Measurements from ENCODE around the gene TMEM255B. TPM values are rescaled to one million over a fixed set of nuclear protein-coding genes. Genes with fewer than 3 reads are reported as not detected.

Gene TMEM255B
- total RNA-seq, 1 experiment from 2014 or later: 7.7 TPM

DNA sequence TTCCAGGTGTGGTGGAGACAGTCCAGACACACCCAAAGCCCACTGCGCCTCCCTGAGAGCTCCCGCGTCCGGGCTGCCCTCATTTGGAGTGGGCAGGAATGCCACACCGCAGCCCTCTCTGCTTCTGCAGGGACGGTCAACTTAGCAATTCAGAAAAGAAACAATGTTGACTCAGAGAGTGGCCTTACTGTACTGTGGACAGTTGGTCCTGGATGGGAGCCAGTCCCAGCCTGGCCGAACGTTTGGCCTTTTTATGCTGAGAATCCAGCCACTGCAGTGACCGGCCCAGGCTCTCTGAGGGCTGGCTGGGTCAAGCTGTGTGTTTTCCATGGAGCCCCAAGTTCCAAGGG lies 97.7 kb downstream of the TMEM255B start:
- Histone ChIP-seq H3K27ac (ENCODE audit: low read depth, low read length) (no peak overlapping the region), H2AFZ (ENCODE audit: low read depth, low read length, poor library complexity, severe bottlenecking) (no peak overlapping the region), H3K9ac (ENCODE audit: low read length) (no peak overlapping the region), H3K4me1 (ENCODE audit: control insufficient read depth in 1 of 2, insufficient read depth in 2 of 2, low read length in 2 of 2) (peaks cover 6 to 15% of the 10 kb centered on the region in 2 experiments; a peak in 3 of 4 replicates), H3K79me2 (ENCODE audit: insufficient read depth, low read length) (peaks cover 97% of the 10 kb centered on the region), H4K20me1 (ENCODE audit: insufficient read depth) (no peaks in the 10 kb centered on the region), H3K36me3 (ENCODE audit: control insufficient read depth in 1 of 2, insufficient read depth in 2 of 2, low read length in 2 of 2) (peaks cover 0 to 20% of the 10 kb centered on the region in 2 experiments; a peak in 1 of 4 replicates), H3K9me3 (ENCODE audit: control insufficient read depth in 1 of 2, insufficient read depth in 1 of 2, low read depth in 1 of 2, low read length in 2 of 2) (peaks cover 0 to 6% of the 10 kb centered on the region in 2 experiments; a peak in 1 of 4 replicates), H3K4me3 (replicated peaks in 1 of 2; ENCODE audit: low read depth in 1 of 2, low read length in 2 of 2) (no peak overlapping the region), H3K4me2 (ENCODE audit: low read length) (no peak overlapping the region), H3K27me3 (ENCODE audit: insufficient read depth, low read length) (no peaks in the 10 kb centered on the region), H3K9me2 (ENCODE audit: insufficient read depth) (no peaks in the 10 kb centered on the region)
- no peak for TF ChIP-seq ZNF274 (IDR thresholded peaks at IDR 0.05; ENCODE audit: low read depth, low read length)
- no peak for TF ChIP-seq SIN3A (IDR thresholded peaks at IDR 0.05; ENCODE audit: low read depth)
- TF ChIP-seq POLR2AphosphoS5 (IDR thresholded peaks at IDR 0.05; ENCODE audit: low read depth, low read length): no peak
- TF ChIP-seq, protein P1, sequence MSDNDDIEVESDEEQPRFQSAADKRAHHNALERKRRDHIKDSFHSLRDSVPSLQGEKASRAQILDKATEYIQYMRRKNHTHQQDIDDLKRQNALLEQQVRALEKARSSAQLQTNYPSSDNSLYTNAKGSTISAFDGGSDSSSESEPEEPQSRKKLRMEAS (IDR thresholded peaks at IDR 0.05): no peak
- ChIA-PET CTCF (no interaction called here), POLR2A (no interaction called here), RAD21 (ENCODE audit: low non-redundant PET in 1 of 2, low total read pairs in 2 of 2, uncharacterized antibody in 2 of 2, unreplicated experiment in 2 of 2) (no interaction called here)
- intact Hi-C loops (cut with micrococcal nuclease): no loop called here
- ATAC-seq: no peak
- BruUV-seq (replicated peaks): no TSS peak
- DNase-seq (ENCODE audit: low read depth, low spot score): no peak

DNA sequence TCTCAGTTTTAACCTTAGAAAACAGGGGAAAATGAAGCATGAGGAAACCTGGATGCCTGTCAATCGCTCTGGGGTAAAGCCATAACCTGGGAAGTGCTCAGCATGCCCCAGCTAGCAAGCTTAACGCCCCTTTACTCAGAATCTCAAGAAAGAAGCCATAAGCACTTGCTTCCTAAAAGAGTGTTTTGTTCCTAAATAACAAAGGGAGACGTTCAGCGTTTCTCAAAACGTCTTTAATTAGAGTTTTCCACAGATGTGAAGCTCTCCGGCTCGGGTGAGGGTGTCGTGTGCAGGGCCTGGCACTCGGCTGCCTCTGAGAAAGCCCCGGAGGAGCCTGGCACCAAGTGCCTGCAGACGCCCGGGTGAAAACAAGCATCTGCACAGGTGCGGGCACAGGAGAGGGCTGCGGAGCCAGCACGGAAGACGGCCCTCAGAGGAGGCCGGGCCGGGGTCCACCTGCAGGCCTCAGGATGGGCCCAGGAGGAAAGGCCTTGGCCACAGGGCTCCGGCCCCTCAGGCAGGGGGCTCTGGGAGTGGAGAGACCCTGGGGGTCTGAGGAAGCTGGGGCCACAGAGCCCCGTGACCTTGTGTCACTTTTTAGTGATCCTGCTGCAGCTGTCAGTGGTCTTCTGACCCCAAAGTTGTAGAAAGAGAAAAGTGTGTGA lies 98.6 kb downstream of the TMEM255B start:
- Histone ChIP-seq H3K4me2 (ENCODE audit: low read length) (no peak overlapping the region), H3K9me3 (ENCODE audit: control insufficient read depth in 1 of 2, insufficient read depth in 1 of 2, low read depth in 1 of 2, low read length in 2 of 2) (peaks cover 0 to 6% of the 10 kb centered on the region in 2 experiments; a peak in 1 of 4 replicates), H4K20me1 (ENCODE audit: insufficient read depth) (no peaks in the 10 kb centered on the region), H3K27me3 (ENCODE audit: insufficient read depth, low read length) (no peaks in the 10 kb centered on the region), H3K4me1 (ENCODE audit: control insufficient read depth in 1 of 2, insufficient read depth in 2 of 2, low read length in 2 of 2) (peaks cover 10 to 25% of the 10 kb centered on the region in 2 experiments; a peak in 3 of 4 replicates), H3K9me2 (ENCODE audit: insufficient read depth) (no peaks in the 10 kb centered on the region), H3K27ac (ENCODE audit: low read depth, low read length) (no peak overlapping the region), H3K36me3 (ENCODE audit: control insufficient read depth in 1 of 2, insufficient read depth in 2 of 2, low read length in 2 of 2) (peaks cover 0 to 20% of the 10 kb centered on the region in 2 experiments; a peak in 1 of 4 replicates), H3K79me2 (ENCODE audit: insufficient read depth, low read length) (peaks cover 97% of the 10 kb centered on the region), H3K4me3 (replicated peaks in 1 of 2; ENCODE audit: low read depth in 1 of 2, low read length in 2 of 2) (no peak overlapping the region), H2AFZ (ENCODE audit: low read depth, low read length, poor library complexity, severe bottlenecking) (no peak overlapping the region), H3K9ac (ENCODE audit: low read length) (no peak overlapping the region)
- RAD21 ChIA-PET (ENCODE audit: low non-redundant PET in 1 of 2, low total read pairs in 2 of 2, uncharacterized antibody in 2 of 2, unreplicated experiment in 2 of 2): no interaction called here
- intact Hi-C loops (cut with micrococcal nuclease): no loop called here
- no peak for ATAC-seq
- BruUV-seq (replicated peaks): no TSS peak
- POLR2A ChIA-PET: no interaction called here
- CTCF ChIA-PET: no interaction called here
- DNase-seq (ENCODE audit: low read depth, low spot score): no peak
- TF ChIP-seq ELF1 (IDR thresholded peaks at IDR 0.05; ENCODE audit: borderline replicate concordance, low read depth) (no peak), ZFX (IDR thresholded peaks at IDR 0.05) (no peak), TCF7L2 (IDR thresholded peaks at IDR 0.05; ENCODE audit: borderline replicate concordance, extremely low read depth, insufficient read depth, insufficient read length) (no peak), FOSL1 (IDR thresholded peaks at IDR 0.05; ENCODE audit: low read depth) (no peak), YY1 (IDR thresholded peaks at IDR 0.05; ENCODE audit: extremely low read depth, insufficient replicate concordance, low read depth, low read length) (no peak), ZNF274 (IDR thresholded peaks at IDR 0.05; ENCODE audit: low read depth, low read length) (no peak), SIN3A (IDR thresholded peaks at IDR 0.05; ENCODE audit: low read depth) (no peak), SRF (IDR thresholded peaks at IDR 0.05; ENCODE audit: low read depth) (no peak), RAD21 (IDR thresholded peaks at IDR 0.05; ENCODE audit: low read depth) (no peak), SP1 (IDR thresholded peaks at IDR 0.05; ENCODE audit: low read depth) (no peak), EGR1 (IDR thresholded peaks at IDR 0.05; ENCODE audit: low read depth) (no peak), CBX3 (IDR thresholded peaks at IDR 0.05; ENCODE audit: low read depth) (no peak), POLR2AphosphoS5 (IDR thresholded peaks at IDR 0.05; ENCODE audit: low read depth, low read length) (no peak), CEBPB (IDR thresholded peaks at IDR 0.05; ENCODE audit: low read depth) (no peak), POLR2A (IDR thresholded peaks at IDR 0.05; ENCODE audit: borderline replicate concordance, extremely low read depth, insufficient read depth, insufficient read length) (no peak)
- TF ChIP-seq, protein P2, sequence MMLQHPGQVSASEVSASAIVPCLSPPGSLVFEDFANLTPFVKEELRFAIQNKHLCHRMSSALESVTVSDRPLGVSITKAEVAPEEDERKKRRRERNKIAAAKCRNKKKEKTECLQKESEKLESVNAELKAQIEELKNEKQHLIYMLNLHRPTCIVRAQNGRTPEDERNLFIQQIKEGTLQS (IDR thresholded peaks at IDR 0.05): no peak
- TF ChIP-seq, protein P1 (IDR thresholded peaks at IDR 0.05): no peak
- TF ChIP-seq, protein P3, sequence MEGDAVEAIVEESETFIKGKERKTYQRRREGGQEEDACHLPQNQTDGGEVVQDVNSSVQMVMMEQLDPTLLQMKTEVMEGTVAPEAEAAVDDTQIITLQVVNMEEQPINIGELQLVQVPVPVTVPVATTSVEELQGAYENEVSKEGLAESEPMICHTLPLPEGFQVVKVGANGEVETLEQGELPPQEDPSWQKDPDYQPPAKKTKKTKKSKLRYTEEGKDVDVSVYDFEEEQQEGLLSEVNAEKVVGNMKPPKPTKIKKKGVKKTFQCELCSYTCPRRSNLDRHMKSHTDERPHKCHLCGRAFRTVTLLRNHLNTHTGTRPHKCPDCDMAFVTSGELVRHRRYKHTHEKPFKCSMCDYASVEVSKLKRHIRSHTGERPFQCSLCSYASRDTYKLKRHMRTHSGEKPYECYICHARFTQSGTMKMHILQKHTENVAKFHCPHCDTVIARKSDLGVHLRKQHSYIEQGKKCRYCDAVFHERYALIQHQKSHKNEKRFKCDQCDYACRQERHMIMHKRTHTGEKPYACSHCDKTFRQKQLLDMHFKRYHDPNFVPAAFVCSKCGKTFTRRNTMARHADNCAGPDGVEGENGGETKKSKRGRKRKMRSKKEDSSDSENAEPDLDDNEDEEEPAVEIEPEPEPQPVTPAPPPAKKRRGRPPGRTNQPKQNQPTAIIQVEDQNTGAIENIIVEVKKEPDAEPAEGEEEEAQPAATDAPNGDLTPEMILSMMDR (IDR thresholded peaks at IDR 0.05 in 2 of 3, conservative IDR thresholded peaks at IDR 0.05 in 1 of 3; ENCODE audit: borderline replicate concordance in 1 of 3, insufficient read depth in 1 of 3, low read depth in 2 of 3, low read length in 2 of 3): no peak
